OCI-M1 (cell line): ENCODE data around the gene MUC5B.

Experiments
- DNase-seq: peaks from one replicate; lab custom pipeline; 2025; lab: John Stamatoyannopoulos, UW

MUC5B gene

GRCh38 chr11:1300569-1301187 lies 77.8 kb downstream of the MUC5B start:
- no peak for DNase-seq

GRCh38 chr11:1301220-1302000 lies 78.5 kb downstream of the MUC5B start:
- DNase-seq: no peak

- no peak for DNase-seq
Measured at GRCh38 chr11:1302041-1302460, 79.2 kb downstream of the MUC5B start.

- no peak for DNase-seq
Measured at GRCh38 chr11:1302461-1303125, 79.7 kb downstream of the MUC5B start.

- no peak for DNase-seq
Measured at GRCh38 chr11:1303126-1303821, 80.4 kb downstream of the MUC5B start.

- no peak for DNase-seq
Measured at GRCh38 chr11:1303973-1304372, 81.1 kb downstream of the MUC5B start.

- no peak for DNase-seq
Measured at GRCh38 chr11:1304380-1304779, 81.5 kb downstream of the MUC5B start.

- DNase-seq: no peak
Measured at GRCh38 chr11:1305063-1305495, 82.2 kb downstream of the MUC5B start.

- DNase-seq: no peak
Measured at GRCh38 chr11:1305501-1306056, 82.7 kb downstream of the MUC5B start.

- DNase-seq: no peak
Measured at GRCh38 chr11:1306186-1307162, 83.6 kb downstream of the MUC5B start.

- no peak for DNase-seq
Measured at GRCh38 chr11:1307163-1307870, 84.5 kb downstream of the MUC5B start.

- DNase-seq: no peak
Measured at GRCh38 chr11:1307998-1308742, 85.3 kb downstream of the MUC5B start.

- DNase-seq: no peak
Measured at GRCh38 chr11:1308743-1309497, 86.1 kb downstream of the MUC5B start.

- peak; percentile 96 for DNase-seq
Measured at GRCh38 chr11:1309498-1310317, 86.8 kb downstream of the MUC5B start, which contains the start of gene TOLLIP. TOLLIP (minus strand) TSS chr11:1309632; CDS start chr11:1309498, 134 bp downstream.

GRCh38 chr11:1310318-1310687 lies 87.4 kb downstream of the MUC5B start:
- DNase-seq: no peak

- no peak for DNase-seq
Measured at GRCh38 chr11:1310772-1311468, 88.1 kb downstream of the MUC5B start.
